Mesenchymal stem cell (in vitro differentiated cells and primary cell): Measurements from ENCODE around the gene ACOT7.
"Not testable (repeated sequence)": the region's sequence is repeated elsewhere in the genome, so short reads cannot be mapped to it uniquely, and the experiment has no call there.

ENCODE experiments used
- DNase-seq: peaks from one replicate; pipeline ENCODE4 v3.0.0-alpha.2; 2013
- H2AFZ ChIP-seq: one replicate; pipeline ENCODE4 v1.6.1; 2013; ENCODE audit warnings: low read depth, mild to moderate bottlenecking, control low read depth, inconsistent platforms, low read length, moderate library complexity
- H2AK5ac ChIP-seq: 2 replicates; pipeline ENCODE4 v1.6.1; 2013; ENCODE audit warnings: low read length, moderate library complexity, mild to moderate bottlenecking, inconsistent platforms; ENCODE audit not compliant: severe bottlenecking
- H2BK120ac ChIP-seq: one replicate; pipeline ENCODE4 v1.6.1; 2013; ENCODE audit warnings: low read depth, mild to moderate bottlenecking, inconsistent platforms, low read length, moderate library complexity
- H2BK12ac ChIP-seq, 2 experiments: one replicate each; pipeline ENCODE4 v1.6.1; 2013; ENCODE audit warnings: inconsistent platforms in 2 of 2, low read length in 2 of 2, mild to moderate bottlenecking in 2 of 2, moderate library complexity in 2 of 2, control low read depth in 1 of 2
- H2BK15ac ChIP-seq: one replicate; pipeline ENCODE4 v1.6.1; 2013; ENCODE audit warnings: mild to moderate bottlenecking, low read depth, inconsistent platforms; ENCODE audit not compliant: poor library complexity, severe bottlenecking
- H2BK5ac ChIP-seq: 2 replicates; pipeline ENCODE4 v1.6.1; 2013; ENCODE audit warnings: low read depth, mild to moderate bottlenecking, low read length, control low read depth, inconsistent platforms; ENCODE audit not compliant: poor library complexity, severe bottlenecking
- H3K14ac ChIP-seq, 2 experiments: one replicate each; pipeline ENCODE4 v1.6.1; 2013; ENCODE audit warnings: inconsistent platforms in 2 of 2, low read length in 2 of 2, control low read depth in 1 of 2, mild to moderate bottlenecking in 1 of 2, moderate library complexity in 1 of 2
- H3K18ac ChIP-seq, 2 experiments: one replicate each; pipeline ENCODE4 v1.6.1; 2013; ENCODE audit warnings: inconsistent platforms in 2 of 2, low read length in 2 of 2, control low read depth in 1 of 2, low read depth in 1 of 2, mild to moderate bottlenecking in 1 of 2
- H3K23ac ChIP-seq, 2 experiments: one replicate each; pipeline ENCODE4 v1.6.1; 2013; ENCODE audit warnings: inconsistent platforms in 2 of 2, low read length in 2 of 2, mild to moderate bottlenecking in 2 of 2, moderate library complexity in 2 of 2, control low read depth in 1 of 2
- H3K27ac ChIP-seq: 2 replicates; pipeline ENCODE4 v1.5.1; 2013; ENCODE audit warnings: mild to moderate bottlenecking, moderate library complexity, low read length, control low read depth, inconsistent platforms; ENCODE audit not compliant: poor library complexity, severe bottlenecking
- H3K27me3 ChIP-seq, 2 experiments: 2 replicates each; pipeline versions ENCODE4 v1.6.1 to v1.7.0; 2013; ENCODE audit warnings: low read length in 2 of 2, mild to moderate bottlenecking in 2 of 2, moderate library complexity in 2 of 2, control low read depth in 1 of 2, inconsistent platforms in 1 of 2; ENCODE audit not compliant: control insufficient read depth in 1 of 2, insufficient read depth in 1 of 2
- H3K36me3 ChIP-seq, 2 experiments: 2 replicates each; pipeline versions ENCODE4 v1.6.1 to v1.7.0; 2013; ENCODE audit warnings: low read length in 2 of 2, control low read depth in 1 of 2, inconsistent platforms in 1 of 2, low read depth in 1 of 2, mild to moderate bottlenecking in 1 of 2; ENCODE audit not compliant: insufficient read depth in 2 of 2, control insufficient read depth in 1 of 2
- H3K4ac ChIP-seq, 2 experiments: one replicate each; pipeline ENCODE4 v1.6.1; 2013; ENCODE audit warnings: inconsistent platforms in 2 of 2, low read length in 2 of 2, mild to moderate bottlenecking in 2 of 2, moderate library complexity in 2 of 2, control low read depth in 1 of 2, low read depth in 1 of 2
- H3K4me1 ChIP-seq: 2 replicates; pipeline ENCODE4 v1.6.1; 2013; ENCODE audit warnings: low read depth, low read length, control low read depth; ENCODE audit not compliant: control insufficient read depth, insufficient read depth
- H3K4me2 ChIP-seq: 2 replicates; pipeline ENCODE4 v1.6.1; 2013; ENCODE audit warnings: low read length, mild to moderate bottlenecking, inconsistent platforms; ENCODE audit not compliant: poor library complexity, severe bottlenecking
- H3K4me3 ChIP-seq, 2 experiments: 2 replicates each; pipeline versions ENCODE4 v1.5.1 to v1.7.0; 2013; ENCODE audit warnings: low read length in 2 of 2, mild to moderate bottlenecking in 2 of 2, control low read depth in 1 of 2, low read depth in 1 of 2; ENCODE audit not compliant: insufficient read depth in 1 of 2
- H3K79me1 ChIP-seq: replicated peaks from 2 replicates; pipeline ENCODE4 v1.6.1; 2013; ENCODE audit warnings: mild to moderate bottlenecking, control low read depth, low read length, inconsistent platforms; ENCODE audit not compliant: poor library complexity, severe bottlenecking
- H3K9ac ChIP-seq: 2 replicates; pipeline ENCODE4 v1.7.0; 2013; ENCODE audit warnings: mild to moderate bottlenecking, low read length, moderate library complexity
- H3K9me3 ChIP-seq: 2 replicates; pipeline ENCODE4 v1.7.0; 2013; ENCODE audit warnings: mild to moderate bottlenecking, low read length; ENCODE audit not compliant: control insufficient read depth
- H4K8ac ChIP-seq: one replicate; pipeline ENCODE4 v1.6.1; 2013; ENCODE audit warnings: inconsistent platforms, mild to moderate bottlenecking, low read length, moderate library complexity
- H4K91ac ChIP-seq: one replicate; pipeline ENCODE4 v1.6.1; 2013; ENCODE audit warnings: mild to moderate bottlenecking, low read length, inconsistent platforms
- WGBS: methylation state at CpG from one replicate; pipeline ENCODE4 v1.1.7; 2013; ENCODE audit warnings: mixed read lengths; 5-methylcytosine and 5-hydroxymethylcytosine counted together

Gene ACOT7

DNA sequence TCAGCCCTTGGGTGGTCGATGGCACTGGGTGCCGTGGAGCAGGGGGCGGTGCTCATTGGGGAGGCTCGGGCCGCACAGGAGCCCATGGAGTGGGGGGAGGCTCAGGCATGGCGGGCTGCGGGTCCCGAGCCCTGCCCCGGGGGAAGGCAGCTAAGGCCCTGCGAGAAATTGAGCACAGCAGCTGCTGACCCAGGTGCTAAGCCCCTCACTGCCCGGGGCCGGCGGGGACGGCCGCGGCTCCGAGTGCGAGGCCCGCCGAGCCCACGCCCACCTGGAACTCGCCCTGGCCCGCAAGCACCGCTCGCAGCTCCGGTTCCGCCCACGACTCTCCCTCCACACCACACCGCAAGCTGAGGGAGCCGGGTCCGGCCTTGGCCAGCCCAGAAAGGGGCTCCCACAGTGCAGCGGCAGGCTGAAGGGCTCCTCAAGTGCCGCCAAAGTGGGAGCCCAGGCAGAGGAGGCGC is 2.2 kb upstream of the ACOT7 start:
- not testable (repeated sequence) for H3K79me1 ChIP-seq, H2BK120ac ChIP-seq, H3K27ac ChIP-seq, H2AFZ ChIP-seq, H3K36me3 ChIP-seq, H3K23ac ChIP-seq, H3K14ac ChIP-seq, H3K4me3 ChIP-seq, DNase-seq, H2BK12ac ChIP-seq, H3K4ac ChIP-seq, H2AK5ac ChIP-seq, H4K8ac ChIP-seq, H3K9me3 ChIP-seq, H4K91ac ChIP-seq, H3K9ac ChIP-seq, H3K4me2 ChIP-seq, H2BK5ac ChIP-seq, H3K27me3 ChIP-seq, H2BK15ac ChIP-seq
- Histone ChIP-seq H3K18ac (peak overlapping the region in 1 of 2 experiments; percentile 8), H3K4me1 (peaks cover 13% of the 10 kb centered on the region)
- 97% methylated on average over 27 of the region's 34 CpGs for WGBS

DNA sequence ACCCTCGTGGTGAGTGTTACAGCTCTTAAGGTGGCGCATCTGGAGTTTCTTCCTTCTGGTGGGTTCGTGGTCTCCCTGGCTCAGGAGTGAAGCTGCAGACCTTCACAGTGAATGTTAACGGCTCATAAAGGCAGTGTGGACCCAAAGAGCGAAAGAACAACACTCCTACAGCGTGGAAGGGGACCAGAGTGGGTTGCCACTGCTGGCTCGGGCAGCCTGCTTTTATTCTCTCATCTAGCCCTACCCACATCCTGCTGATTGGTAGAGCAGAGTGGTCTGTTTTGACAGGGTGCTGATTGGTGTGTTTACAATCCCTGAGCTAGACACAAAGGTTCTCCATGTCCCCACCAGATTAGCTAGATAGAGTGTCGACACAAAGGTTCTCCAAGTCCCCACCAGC is 1.6 kb upstream of the ACOT7 start:
- not testable (repeated sequence) for H2AFZ ChIP-seq, H3K9ac ChIP-seq, H3K18ac ChIP-seq, H3K23ac ChIP-seq, H2BK12ac ChIP-seq, H3K79me1 ChIP-seq, H3K27me3 ChIP-seq, H3K4me2 ChIP-seq, H2BK15ac ChIP-seq, H3K9me3 ChIP-seq, H2BK5ac ChIP-seq, H3K36me3 ChIP-seq, H3K4ac ChIP-seq, DNase-seq, H3K14ac ChIP-seq, H2AK5ac ChIP-seq, H3K4me3 ChIP-seq, H3K27ac ChIP-seq, H2BK120ac ChIP-seq
- Histone ChIP-seq H4K91ac (peak overlapping the region; percentile 39), H4K8ac (peak overlapping the region; percentile 28), H3K4me1 (peaks cover 13% of the 10 kb centered on the region)
- WGBS = 98% methylated on average over 6 of the region's 8 CpGs

DNA sequence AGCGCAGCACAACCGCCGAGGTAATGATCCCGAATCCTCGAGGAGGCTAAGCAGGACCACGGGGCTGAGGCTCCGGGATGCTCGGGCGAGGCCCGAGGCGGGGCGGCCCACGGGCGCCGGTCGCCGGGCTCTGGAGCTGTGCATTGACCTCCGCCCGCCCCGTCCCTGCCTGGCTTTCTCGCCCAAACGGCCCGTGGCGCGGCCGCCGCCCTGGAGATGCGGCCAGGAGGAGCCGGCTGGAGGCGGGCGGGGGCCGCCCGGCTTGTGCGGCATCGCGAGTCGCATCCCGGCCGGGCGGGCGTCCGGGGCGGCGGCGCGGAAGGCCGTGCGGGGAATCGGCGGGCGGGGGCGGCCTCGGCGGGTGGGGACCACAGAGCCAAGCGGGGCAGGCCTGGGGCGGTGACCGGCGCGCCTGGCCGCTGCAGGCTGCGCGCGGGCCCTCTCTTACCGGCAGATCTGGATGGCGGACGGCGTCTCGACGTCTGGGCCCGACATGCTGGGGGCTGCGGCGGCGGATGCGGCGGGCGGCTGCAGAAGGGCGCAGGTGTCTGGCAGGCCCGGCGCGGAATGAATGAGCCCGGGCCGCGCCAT is 663 bp downstream of the ACOT7 start:
- Histone ChIP-seq H2AK5ac (no peak overlapping the region), H2BK120ac (no peak overlapping the region), H3K18ac (peak overlapping the region in 1 of 2 experiments; percentile 25), H3K79me1 (peaks cover 18% of the 10 kb centered on the region), H3K9ac (peak overlapping the region; percentile 73), H2BK12ac (no peak overlapping the region), H4K8ac (no peak overlapping the region), H2BK5ac (no peak overlapping the region), H3K14ac (no peak overlapping the region), H3K36me3 (no peaks in the 10 kb centered on the region), H3K4me1 (peaks cover 13% of the 10 kb centered on the region), H3K4ac (no peak overlapping the region), H2AFZ (peak overlapping the region; percentile 49), H3K4me3 (peak overlapping the region; percentile 74 to 76), H3K27ac (no peak overlapping the region), H4K91ac (no peak overlapping the region), H3K23ac (no peak overlapping the region), H2BK15ac (no peak overlapping the region), H3K4me2 (peak overlapping the region; percentile 69), H3K27me3 (peaks cover 0 to 5% of the 10 kb centered on the region in 2 experiments), H3K9me3 (no peaks in the 10 kb centered on the region)
- no peak for DNase-seq
- under 1% methylated on average over 58 of the region's 83 CpGs for WGBS

DNA sequence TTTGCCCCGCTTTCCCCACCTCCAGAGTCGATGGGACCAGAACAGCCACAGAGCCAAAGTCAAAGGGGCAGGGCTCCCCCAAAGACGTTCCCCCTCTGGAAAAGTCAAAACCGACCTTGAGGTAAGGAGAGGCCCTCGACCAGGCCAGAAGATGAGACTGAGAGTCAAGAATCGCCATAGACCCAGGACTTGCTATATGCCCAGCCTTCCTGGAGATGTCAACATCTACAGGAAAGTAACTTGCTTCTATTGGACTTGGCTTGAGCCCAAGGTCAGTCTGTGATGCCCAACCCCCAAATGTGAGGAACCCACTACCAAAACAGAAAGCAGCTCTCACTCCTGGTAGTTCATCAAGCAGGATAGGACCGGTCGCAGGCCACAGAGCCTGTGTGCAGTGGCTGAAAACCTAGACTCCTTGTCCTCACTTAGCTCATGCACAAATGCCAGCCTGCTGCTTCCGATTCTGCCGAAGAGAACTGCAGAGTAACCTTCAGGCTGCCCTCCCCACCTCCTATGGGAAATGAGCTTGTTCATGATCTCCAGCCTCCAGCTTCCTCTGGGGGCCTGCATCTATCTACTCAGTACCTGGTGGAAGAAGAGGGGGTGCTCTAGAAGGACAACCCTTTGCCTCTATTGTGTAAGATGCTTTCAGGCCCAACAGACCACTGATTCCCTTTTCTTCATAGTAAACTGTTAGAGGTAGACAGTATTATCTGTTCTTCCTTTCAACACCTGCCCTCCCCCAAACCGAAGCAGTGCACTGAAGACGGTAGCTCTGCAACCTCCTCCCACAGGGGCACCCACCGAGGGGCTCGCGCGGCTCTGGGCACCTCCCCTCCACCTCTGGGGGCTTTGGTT is 1.4 kb downstream of the ACOT7 start:
- H3K79me1 ChIP-seq = peaks cover 22% of the 10 kb centered on the region
- peak overlapping the region; percentile 73 for H3K9ac ChIP-seq
- no peak overlapping the region for H2BK120ac ChIP-seq
- peak overlapping the region; percentile 69 for H3K4me2 ChIP-seq
- no peak overlapping the region for H2BK5ac ChIP-seq
- H3K23ac ChIP-seq = peak overlapping the region in 1 of 2 experiments; percentile 95
- no peak overlapping the region for H2AFZ ChIP-seq
- WGBS = 56% methylated on average over 16 of the region's 16 CpGs
- H3K14ac ChIP-seq = no peak overlapping the region
- no peak overlapping the region for H4K8ac ChIP-seq
- no peak overlapping the region for H3K27ac ChIP-seq
- peak overlapping the region in 1 of 2 experiments; percentile 25 for H3K18ac ChIP-seq
- H3K4me3 ChIP-seq = peak overlapping the region; percentile 74 to 76
- no peaks in the 10 kb centered on the region for H3K27me3 ChIP-seq
- no peak overlapping the region for H2BK15ac ChIP-seq
- DNase-seq = no peak
- H3K4ac ChIP-seq = no peak overlapping the region
- H3K4me1 ChIP-seq = peaks cover 13% of the 10 kb centered on the region
- H2BK12ac ChIP-seq = no peak overlapping the region
- H4K91ac ChIP-seq = peak overlapping the region; percentile 29
- no peaks in the 10 kb centered on the region for H3K9me3 ChIP-seq
- H3K36me3 ChIP-seq = no peaks in the 10 kb centered on the region
- H2AK5ac ChIP-seq = peak overlapping the region; percentile 61
